Measurements from ENCODE around the gene HPCAL1.

The HPCAL1 gene

DNA sequence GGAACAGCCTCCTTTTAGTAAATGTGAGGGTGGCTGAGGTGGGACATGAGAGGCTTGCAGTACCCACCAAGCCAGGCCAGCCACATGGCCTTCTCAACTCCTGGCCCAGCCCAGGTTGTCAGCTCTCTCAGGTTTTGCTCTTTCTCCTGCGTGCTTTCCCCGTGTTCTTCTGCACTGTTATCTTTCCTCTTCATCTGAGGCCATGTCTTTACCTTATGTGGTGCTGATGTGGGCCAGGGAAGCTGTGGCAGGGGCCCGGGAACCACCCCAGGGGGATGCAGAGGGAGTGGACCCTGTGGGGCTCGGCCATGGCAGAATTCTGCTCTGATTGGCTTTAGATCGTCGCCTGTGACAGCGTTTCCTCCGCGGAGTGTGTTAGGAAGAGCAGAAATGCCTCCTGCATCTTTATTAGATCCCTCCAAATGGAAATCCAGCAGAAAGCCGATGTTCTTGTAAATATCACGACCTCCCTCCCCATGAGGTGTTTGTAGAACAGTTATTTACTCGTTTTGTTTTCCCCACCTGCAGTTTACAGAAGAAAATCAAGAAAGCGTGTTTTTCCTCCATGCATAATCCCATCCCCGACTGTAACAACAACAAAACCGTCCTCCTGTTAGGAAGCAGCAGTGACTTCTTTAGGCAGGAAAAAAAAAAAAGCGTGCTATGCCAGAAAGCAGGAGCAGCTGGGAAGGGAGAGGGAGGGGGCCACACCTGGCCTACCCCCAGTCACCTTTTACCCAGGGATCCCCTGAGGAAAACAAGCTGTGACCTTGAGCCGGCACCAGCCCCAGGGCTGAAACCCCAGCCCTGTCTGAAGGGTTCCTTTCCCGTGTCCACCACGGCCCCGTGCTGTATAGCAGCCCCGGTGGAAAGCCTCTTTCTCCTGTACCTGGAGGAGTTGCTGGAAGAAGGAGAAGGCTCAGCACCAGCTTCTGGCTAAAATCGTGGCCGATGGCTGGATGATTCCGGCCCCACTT lies 54.8 kb downstream of the HPCAL1 start:
- no peaks in the 10 kb centered on the region for H3K4me1 ChIP-seq (ENCODE audit: control insufficient read depth in 1 of 2, insufficient read depth in 2 of 2, low read length in 2 of 2)
- H3K4me3 ChIP-seq (ENCODE audit: low read depth in 1 of 2, low read length in 2 of 2) = no peak overlapping the region
- peaks cover 0 to 3% of the 10 kb centered on the region in 2 donors for H3K36me3 ChIP-seq (ENCODE audit: control insufficient read depth in 1 of 2, insufficient read depth in 2 of 2, low read length in 2 of 2)
- H3K27ac ChIP-seq (ENCODE audit: low read length) = no peak overlapping the region
- H3K9me3 ChIP-seq (ENCODE audit: control insufficient read depth in 1 of 2, low read length in 2 of 2) = no peaks in the 10 kb centered on the region
- no peaks in the 10 kb centered on the region for H3K27me3 ChIP-seq (ENCODE audit: low read depth, low read length)

- no peak overlapping the region for H3K4me3 ChIP-seq (ENCODE audit: low read depth in 1 of 2, low read length in 2 of 2)
- no peaks in the 10 kb centered on the region for H3K27me3 ChIP-seq (ENCODE audit: low read depth, low read length)
- no peaks in the 10 kb centered on the region for H3K4me1 ChIP-seq (ENCODE audit: control insufficient read depth in 1 of 2, insufficient read depth in 2 of 2, low read length in 2 of 2)
- H3K36me3 ChIP-seq (ENCODE audit: control insufficient read depth in 1 of 2, insufficient read depth in 2 of 2, low read length in 2 of 2) = peaks cover 0 to 2% of the 10 kb centered on the region in 2 donors
- no peaks in the 10 kb centered on the region for H3K9me3 ChIP-seq (ENCODE audit: control insufficient read depth in 1 of 2, low read length in 2 of 2)
- H3K27ac ChIP-seq (ENCODE audit: low read length) = no peak overlapping the region
Observed at GRCh38 chr2:10359246-10359645, 56.5 kb downstream of the HPCAL1 start.

DNA sequence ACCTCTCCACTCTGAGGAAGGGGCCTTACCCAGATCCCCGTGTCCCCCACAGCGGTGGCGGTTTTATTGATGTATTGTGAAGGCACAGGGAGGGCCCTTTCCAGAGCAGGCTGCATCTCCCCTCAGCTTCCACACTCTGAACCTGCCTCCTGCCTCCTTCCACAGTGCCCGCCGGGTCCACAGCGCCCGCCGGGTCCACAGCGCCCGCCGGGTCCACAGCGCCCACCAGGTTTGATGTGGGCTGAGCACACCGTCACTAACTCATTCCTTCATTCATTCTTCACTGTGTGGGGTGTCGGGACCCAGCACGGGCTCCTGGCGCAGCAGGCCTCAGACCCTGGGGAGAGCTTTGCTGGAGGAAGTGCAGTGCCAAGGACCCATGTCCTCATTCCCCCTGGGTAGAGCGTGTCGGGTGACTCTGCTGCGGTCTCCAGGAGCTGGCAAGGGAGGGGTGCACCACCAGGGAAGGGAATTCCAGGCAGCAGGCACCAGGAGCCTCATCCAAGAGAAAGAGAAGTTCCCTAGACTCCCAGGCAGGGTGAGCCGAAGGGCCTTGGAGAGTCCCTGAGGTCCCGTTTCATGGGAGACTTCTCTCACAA lies 57.1 kb downstream of the HPCAL1 start:
- H3K27ac ChIP-seq (ENCODE audit: low read length) = no peak overlapping the region
- no peaks in the 10 kb centered on the region for H3K36me3 ChIP-seq (ENCODE audit: control insufficient read depth in 1 of 2, insufficient read depth in 2 of 2, low read length in 2 of 2)
- no peak overlapping the region for H3K4me3 ChIP-seq (ENCODE audit: low read depth in 1 of 2, low read length in 2 of 2)
- no peaks in the 10 kb centered on the region for H3K27me3 ChIP-seq (ENCODE audit: low read depth, low read length)
- H3K4me1 ChIP-seq (ENCODE audit: control insufficient read depth in 1 of 2, insufficient read depth in 2 of 2, low read length in 2 of 2) = no peaks in the 10 kb centered on the region
- H3K9me3 ChIP-seq (ENCODE audit: control insufficient read depth in 1 of 2, low read length in 2 of 2) = no peaks in the 10 kb centered on the region

DNA sequence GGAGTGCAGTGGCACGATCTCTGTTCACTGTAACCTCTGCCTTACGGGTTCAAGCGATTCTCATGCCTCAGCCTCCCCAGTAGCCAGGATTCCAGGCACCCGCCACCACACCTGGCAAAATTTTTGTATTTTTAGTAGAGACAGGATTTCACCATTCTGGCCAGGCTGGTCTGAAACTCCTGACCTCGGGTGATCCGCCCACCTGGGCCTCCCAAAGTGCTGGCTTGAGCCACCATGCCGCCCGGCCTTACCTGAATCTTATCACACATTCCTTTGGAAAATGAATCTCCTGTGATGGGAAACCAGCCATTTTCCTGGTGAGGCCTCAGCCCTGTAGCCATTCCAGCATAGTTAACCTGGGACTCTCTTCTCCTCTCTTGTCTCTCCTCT lies 57.8 kb downstream of the HPCAL1 start:
- H3K36me3 ChIP-seq (ENCODE audit: control insufficient read depth in 1 of 2, insufficient read depth in 2 of 2, low read length in 2 of 2) = no peaks in the 10 kb centered on the region
- no peaks in the 10 kb centered on the region for H3K9me3 ChIP-seq (ENCODE audit: control insufficient read depth in 1 of 2, low read length in 2 of 2)
- H3K27ac ChIP-seq (ENCODE audit: low read length) = no peak overlapping the region
- no peak overlapping the region for H3K4me3 ChIP-seq (ENCODE audit: low read depth in 1 of 2, low read length in 2 of 2)
- no peaks in the 10 kb centered on the region for H3K4me1 ChIP-seq (ENCODE audit: control insufficient read depth in 1 of 2, insufficient read depth in 2 of 2, low read length in 2 of 2)
- no peaks in the 10 kb centered on the region for H3K27me3 ChIP-seq (ENCODE audit: low read depth, low read length)

DNA sequence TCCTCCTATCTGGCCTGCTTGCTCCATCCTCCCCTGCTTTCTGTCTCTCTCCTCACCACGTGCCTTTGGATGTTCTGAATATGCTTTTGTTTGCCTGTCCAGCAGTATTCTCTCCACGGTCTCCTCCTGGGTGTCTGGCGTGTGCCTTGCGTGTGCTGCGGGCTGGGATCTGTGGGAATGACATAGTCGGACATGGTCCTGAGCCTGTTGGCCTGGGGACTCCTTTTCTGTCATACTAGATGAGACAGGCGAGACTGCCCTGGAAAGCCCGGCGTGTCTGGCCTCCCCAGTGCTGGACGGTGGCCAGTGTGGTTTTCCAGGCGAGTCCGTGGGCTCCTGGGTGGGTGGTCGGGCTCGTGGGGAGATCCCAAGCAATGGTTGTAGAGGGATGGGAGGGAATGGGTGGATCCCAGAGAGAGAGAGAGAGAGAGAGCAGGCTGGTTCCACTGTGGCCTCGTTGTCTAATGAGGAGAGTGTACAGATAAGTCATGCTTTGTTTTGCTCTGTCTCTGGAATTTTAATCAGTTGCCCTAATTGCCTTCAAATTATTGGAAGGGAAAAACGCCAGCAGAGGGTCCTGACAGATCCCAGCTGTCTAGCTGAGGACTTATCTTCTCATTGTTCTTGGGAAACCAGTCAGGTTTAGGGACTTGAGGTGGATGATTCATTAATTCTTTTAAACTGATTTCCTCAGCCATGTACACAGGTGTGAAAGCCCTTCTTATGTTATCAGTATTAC lies 58.3 kb downstream of the HPCAL1 start:
- H3K4me1 ChIP-seq (ENCODE audit: control insufficient read depth in 1 of 2, insufficient read depth in 2 of 2, low read length in 2 of 2) = no peaks in the 10 kb centered on the region
- H3K9me3 ChIP-seq (ENCODE audit: control insufficient read depth in 1 of 2, low read length in 2 of 2) = no peaks in the 10 kb centered on the region
- no peaks in the 10 kb centered on the region for H3K27me3 ChIP-seq (ENCODE audit: low read depth, low read length)
- H3K27ac ChIP-seq (ENCODE audit: low read length) = no peak overlapping the region
- no peaks in the 10 kb centered on the region for H3K36me3 ChIP-seq (ENCODE audit: control insufficient read depth in 1 of 2, insufficient read depth in 2 of 2, low read length in 2 of 2)
- no peak overlapping the region for H3K4me3 ChIP-seq (ENCODE audit: low read depth in 1 of 2, low read length in 2 of 2)

DNA sequence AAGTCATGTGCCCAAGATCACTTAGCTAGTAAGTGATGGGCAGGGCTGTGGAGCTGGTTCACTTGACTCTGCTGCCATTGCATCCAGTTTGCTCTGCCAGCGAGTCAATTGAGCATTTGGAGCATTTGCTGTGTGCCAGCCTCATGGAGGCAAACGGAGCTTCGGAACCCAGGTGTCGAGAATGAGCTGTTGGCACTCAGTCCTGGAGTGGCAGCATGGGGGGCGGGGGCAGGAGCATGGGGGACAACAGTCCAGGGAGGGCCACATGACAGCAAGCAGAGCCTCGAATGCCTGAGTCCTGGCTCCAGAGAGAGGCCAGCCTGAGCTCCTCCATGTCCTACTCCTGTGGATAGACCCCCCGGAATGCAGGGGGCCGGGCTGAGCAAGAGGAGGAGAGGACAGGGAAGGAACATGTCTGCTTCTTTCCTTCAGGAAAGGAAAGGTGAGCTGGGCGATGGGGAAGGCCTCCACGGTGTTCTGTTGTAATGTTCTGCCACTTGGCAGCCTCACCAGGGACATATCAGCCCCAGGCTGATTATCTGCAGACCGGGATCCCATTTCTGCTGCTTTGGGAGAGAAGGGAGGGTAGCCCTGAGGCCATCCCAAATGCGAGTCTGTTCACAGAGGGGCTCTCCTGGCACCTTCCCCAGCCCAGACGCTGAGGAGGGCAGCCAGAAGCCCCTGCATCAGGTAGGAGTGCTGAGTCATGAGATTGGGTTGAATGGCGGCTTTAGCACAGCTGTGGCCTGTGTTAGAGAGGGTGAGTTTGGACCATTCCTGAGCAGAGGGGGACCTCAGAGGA lies 59.6 kb downstream of the HPCAL1 start:
- H3K27ac ChIP-seq (ENCODE audit: low read length) = no peak overlapping the region
- H3K36me3 ChIP-seq (ENCODE audit: control insufficient read depth in 1 of 2, insufficient read depth in 2 of 2, low read length in 2 of 2) = no peaks in the 10 kb centered on the region
- no peak overlapping the region for H3K4me3 ChIP-seq (ENCODE audit: low read depth in 1 of 2, low read length in 2 of 2)
- no peaks in the 10 kb centered on the region for H3K4me1 ChIP-seq (ENCODE audit: control insufficient read depth in 1 of 2, insufficient read depth in 2 of 2, low read length in 2 of 2)
- H3K27me3 ChIP-seq (ENCODE audit: low read depth, low read length) = no peaks in the 10 kb centered on the region
- H3K9me3 ChIP-seq (ENCODE audit: control insufficient read depth in 1 of 2, low read length in 2 of 2) = no peaks in the 10 kb centered on the region

DNA sequence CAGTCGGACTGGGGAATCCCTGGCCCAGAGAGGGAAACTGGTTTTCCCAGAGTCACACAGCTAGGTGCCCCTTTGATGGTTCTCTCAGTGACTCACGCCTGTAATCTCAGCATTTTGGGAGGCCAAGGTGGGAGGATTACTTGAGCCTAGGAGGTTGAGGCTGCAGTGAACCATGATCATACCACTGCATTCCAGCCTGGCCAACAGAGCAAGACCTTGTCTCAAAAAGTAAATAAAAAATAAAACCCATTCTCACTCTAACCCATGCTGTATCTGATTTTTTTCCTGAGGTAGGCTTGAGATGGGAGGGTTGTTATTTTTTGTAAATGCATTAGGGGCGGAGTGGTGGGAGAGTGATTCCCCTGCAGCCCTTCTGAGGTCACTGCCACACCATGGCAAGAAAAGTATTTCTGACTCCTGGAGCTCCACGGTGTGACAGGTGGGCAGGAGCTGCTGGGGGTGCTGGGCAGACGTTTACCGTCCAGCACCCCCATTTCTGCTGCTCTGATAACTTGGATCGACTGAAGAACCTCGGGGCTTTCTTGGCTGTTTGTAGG lies 60.3 kb downstream of the HPCAL1 start:
- Histone ChIP-seq H3K9me3 (ENCODE audit: control insufficient read depth in 1 of 2, low read length in 2 of 2) (no peaks in the 10 kb centered on the region), H3K36me3 (ENCODE audit: control insufficient read depth in 1 of 2, insufficient read depth in 2 of 2, low read length in 2 of 2) (no peaks in the 10 kb centered on the region), H3K27me3 (ENCODE audit: low read depth, low read length) (no peaks in the 10 kb centered on the region), H3K27ac (ENCODE audit: low read length) (no peak overlapping the region), H3K4me3 (ENCODE audit: low read depth in 1 of 2, low read length in 2 of 2) (no peak overlapping the region), H3K4me1 (ENCODE audit: control insufficient read depth in 1 of 2, insufficient read depth in 2 of 2, low read length in 2 of 2) (no peaks in the 10 kb centered on the region)

- Histone ChIP-seq H3K4me1 (ENCODE audit: control insufficient read depth in 1 of 2, insufficient read depth in 2 of 2, low read length in 2 of 2) (no peaks in the 10 kb centered on the region), H3K27me3 (ENCODE audit: low read depth, low read length) (no peaks in the 10 kb centered on the region), H3K4me3 (ENCODE audit: low read depth in 1 of 2, low read length in 2 of 2) (no peak overlapping the region), H3K27ac (ENCODE audit: low read length) (no peak overlapping the region), H3K9me3 (ENCODE audit: control insufficient read depth in 1 of 2, low read length in 2 of 2) (no peaks in the 10 kb centered on the region), H3K36me3 (ENCODE audit: control insufficient read depth in 1 of 2, insufficient read depth in 2 of 2, low read length in 2 of 2) (no peaks in the 10 kb centered on the region)
Observed at GRCh38 chr2:10363861-10364610, 61.3 kb downstream of the HPCAL1 start.

DNA sequence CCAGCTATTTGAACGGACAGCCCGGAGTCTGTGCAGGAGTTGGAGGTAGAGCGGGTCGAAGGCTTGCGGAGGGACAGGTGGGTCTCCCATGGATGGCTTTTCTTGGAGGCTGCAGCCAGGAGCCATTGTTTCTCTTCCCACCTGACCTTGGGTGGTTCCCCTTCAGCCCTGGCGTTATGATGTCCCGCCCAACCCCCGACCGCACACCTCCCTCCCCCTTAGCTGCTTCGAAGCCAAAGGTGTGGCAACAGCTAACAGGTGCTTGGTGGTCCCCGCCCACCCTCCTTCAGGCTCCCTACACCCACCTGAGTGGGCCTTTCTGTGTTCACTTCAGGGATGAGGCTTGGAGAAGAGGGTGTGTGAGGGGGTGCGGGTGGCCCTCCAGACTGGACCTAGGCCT lies 62.7 kb downstream of the HPCAL1 start:
- Histone ChIP-seq H3K4me1 (ENCODE audit: control insufficient read depth in 1 of 2, insufficient read depth in 2 of 2, low read length in 2 of 2) (no peaks in the 10 kb centered on the region), H3K27ac (ENCODE audit: low read length) (no peak overlapping the region), H3K27me3 (ENCODE audit: low read depth, low read length) (no peaks in the 10 kb centered on the region), H3K4me3 (ENCODE audit: low read depth in 1 of 2, low read length in 2 of 2) (no peak overlapping the region), H3K9me3 (ENCODE audit: control insufficient read depth in 1 of 2, low read length in 2 of 2) (no peaks in the 10 kb centered on the region), H3K36me3 (ENCODE audit: control insufficient read depth in 1 of 2, insufficient read depth in 2 of 2, low read length in 2 of 2) (no peaks in the 10 kb centered on the region)

GRCh38 chr2:10366601-10367270 lies 64.0 kb downstream of the HPCAL1 start:
- Histone ChIP-seq H3K9me3 (ENCODE audit: control insufficient read depth in 1 of 2, low read length in 2 of 2) (no peaks in the 10 kb centered on the region), H3K27me3 (ENCODE audit: low read depth, low read length) (no peaks in the 10 kb centered on the region), H3K36me3 (ENCODE audit: control insufficient read depth in 1 of 2, insufficient read depth in 2 of 2, low read length in 2 of 2) (no peaks in the 10 kb centered on the region), H3K27ac (ENCODE audit: low read length) (no peak overlapping the region), H3K4me3 (ENCODE audit: low read depth in 1 of 2, low read length in 2 of 2) (no peak overlapping the region), H3K4me1 (ENCODE audit: control insufficient read depth in 1 of 2, insufficient read depth in 2 of 2, low read length in 2 of 2) (no peaks in the 10 kb centered on the region)
